Hepatocyte (in vitro differentiated cells): ENCODE measurements around the gene TYMS.

Experiments
- CTCF ChIP-seq: fragments of 200-600 bp; sonication (generic); IDR thresholded peaks from 2 replicates; pipeline ENCODE4 v1.5.1; 2016; ENCODE audit warnings: antibody characterized with exemption, mild to moderate bottlenecking; ENCODE audit not compliant: poor library complexity
- EZH2 ChIP-seq: fragments of 200-600 bp; sonication (generic); IDR thresholded peaks from 2 replicates; pipeline ENCODE4 v1.6.1; 2016; ENCODE audit warnings: antibody characterized with exemption, mild to moderate bottlenecking, borderline replicate concordance

DNA sequence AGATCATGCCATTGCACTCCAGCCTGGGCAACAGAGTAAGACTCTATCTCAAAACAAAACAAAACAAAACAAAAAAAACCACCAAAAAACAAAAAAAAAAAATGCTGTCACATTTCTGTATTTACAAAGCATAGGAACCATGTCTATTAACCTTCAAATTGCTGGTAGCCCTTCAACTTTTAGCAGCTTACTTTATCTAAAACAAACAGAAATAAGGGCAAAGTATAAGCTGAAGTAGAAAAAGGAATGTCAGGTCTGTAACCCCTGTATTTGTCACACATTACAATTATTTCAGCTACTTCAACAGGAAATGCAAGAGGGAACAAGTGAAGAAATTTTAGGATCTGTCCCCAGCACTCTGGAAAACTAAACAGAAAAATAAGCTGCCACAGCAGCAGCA is 25.4 kb downstream of the TYMS start:
- TF ChIP-seq EZH2 (no peak), CTCF (no peak)
